Left lung (tissue), 10 donors: ENCODE results near the gene MSTN. TPM values are rescaled to one million over a fixed set of nuclear protein-coding genes. Genes with fewer than 3 reads are reported as not detected.

Experiments used
- ATAC-seq: fragments of 200-7000 bp; cut with Tn5 transposase; one replicate; pipeline ENCODE4 v1.9.1; 2020; ENCODE audit warnings: moderate library complexity
- DNase-seq, 4 donors: peaks; one replicate each; pipeline ENCODE4 v3.0.0-alpha.2; 2013 to 2020
- H3K27ac ChIP-seq, 2 donors: fragments of 200-600 bp; sonication (generic) in 1 of 2; one replicate each; pipeline versions ENCODE4 v1.5.0 to v1.8.0; 2020 to 2021
- H3K27me3 ChIP-seq, 2 donors: fragments of 200-600 bp; sonication (generic) in 1 of 2; one replicate each; pipeline versions ENCODE4 v1.5.0 to v1.8.0; 2020 to 2021
- H3K36me3 ChIP-seq, 2 donors: fragments of 200-600 bp; sonication (generic) in 1 of 2; one replicate each; pipeline versions ENCODE4 v1.5.0 to v1.8.0; 2020 to 2021
- H3K4me1 ChIP-seq, 2 donors: fragments of 200-600 bp; one replicate each; pipeline ENCODE4 v1.8.0; 2021
- H3K4me3 ChIP-seq, 2 donors: fragments of 200-600 bp; sonication (generic) in 1 of 2; one replicate each; pipeline versions ENCODE4 v1.5.0 to v1.8.0; 2020 to 2021; ENCODE audit warnings: mild to moderate bottlenecking in 1 of 2
- H3K9me3 ChIP-seq, 2 donors: fragments of 200-600 bp; sonication (generic) in 1 of 2; one replicate each; pipeline versions ENCODE4 v1.5.0 to v1.8.0; 2020 to 2021
- intact Hi-C, 2 donors: fragments of 100-400 bp; cut with DNase I; formaldehyde crosslinking; loops; one replicate each; pipeline versions ENCODE4 v1.11.2 to v1.14.2; 2022
- polyA plus RNA-seq, 6 donors: library from polyadenylated mRNA; unstranded; fragments of 120-200 nt; gene quantifications; one replicate each; pipeline ENCODE4 v1.2.1, GENCODE V29; 2013; ENCODE audit not compliant: insufficient read length in 6 of 6
- total RNA-seq, 2 donors: library from RNA; stranded (reverse); fragmentation: NEBNext Ultra II Directional; extraction: Animal tissue kit (Norgen Biotek cat#: 25700); gene quantifications; one replicate each; pipeline ENCODE4 v1.2.1, GENCODE V29; 2021
- TF ChIP-seq, protein P1 (sequence below), 2 donors: fragments of 200-600 bp; sonication (generic) in 1 of 2; IDR thresholded peaks; one replicate each; pipeline versions ENCODE4 v1.5.0 to v1.8.0; 2021; ENCODE audit warnings: antibody characterized with exemption in 2 of 2
- donor health status: DM: no; HTN: yes; CAD: no.
- donor health status: DM: no; HTN: no; CAD: no.

Gene MSTN
- total and polyA plus RNA-seq, 8 donors, result 0.12 to 1.4 (median 1.2) TPM; not detected in 1

DNA sequence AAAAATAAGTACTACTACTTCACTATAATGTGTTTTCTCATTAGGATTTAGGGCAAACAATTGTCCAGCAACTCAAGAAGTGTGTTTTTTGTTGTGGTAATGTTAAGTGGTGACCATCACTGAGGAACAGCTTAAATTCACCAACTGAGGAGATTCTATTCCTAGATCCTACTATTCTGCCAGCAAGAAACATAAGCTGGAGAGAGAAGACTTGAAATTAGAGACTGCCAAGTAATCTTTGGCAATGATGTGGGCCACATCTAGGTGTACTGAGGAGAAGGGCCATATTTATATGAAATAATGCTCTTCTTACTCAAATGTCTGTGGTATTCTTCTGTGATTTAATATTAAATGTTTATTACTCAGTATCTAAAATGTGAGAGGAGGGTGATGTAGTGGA lies 44.3 kb upstream of the MSTN start:
- ATAC-seq (no peak), DNase-seq (no peak)
- Histone ChIP-seq H3K9me3 (peaks cover 0 to 4% of the 10 kb centered on the region in 2 donors), H3K27me3 (no peaks in the 10 kb centered on the region), H3K27ac (no peak overlapping the region), H3K4me3 (no peak overlapping the region), H3K4me1 (no peaks in the 10 kb centered on the region), H3K36me3 (no peaks in the 10 kb centered on the region)
- intact Hi-C loops, result no loop called here
- TF ChIP-seq, protein P1, sequence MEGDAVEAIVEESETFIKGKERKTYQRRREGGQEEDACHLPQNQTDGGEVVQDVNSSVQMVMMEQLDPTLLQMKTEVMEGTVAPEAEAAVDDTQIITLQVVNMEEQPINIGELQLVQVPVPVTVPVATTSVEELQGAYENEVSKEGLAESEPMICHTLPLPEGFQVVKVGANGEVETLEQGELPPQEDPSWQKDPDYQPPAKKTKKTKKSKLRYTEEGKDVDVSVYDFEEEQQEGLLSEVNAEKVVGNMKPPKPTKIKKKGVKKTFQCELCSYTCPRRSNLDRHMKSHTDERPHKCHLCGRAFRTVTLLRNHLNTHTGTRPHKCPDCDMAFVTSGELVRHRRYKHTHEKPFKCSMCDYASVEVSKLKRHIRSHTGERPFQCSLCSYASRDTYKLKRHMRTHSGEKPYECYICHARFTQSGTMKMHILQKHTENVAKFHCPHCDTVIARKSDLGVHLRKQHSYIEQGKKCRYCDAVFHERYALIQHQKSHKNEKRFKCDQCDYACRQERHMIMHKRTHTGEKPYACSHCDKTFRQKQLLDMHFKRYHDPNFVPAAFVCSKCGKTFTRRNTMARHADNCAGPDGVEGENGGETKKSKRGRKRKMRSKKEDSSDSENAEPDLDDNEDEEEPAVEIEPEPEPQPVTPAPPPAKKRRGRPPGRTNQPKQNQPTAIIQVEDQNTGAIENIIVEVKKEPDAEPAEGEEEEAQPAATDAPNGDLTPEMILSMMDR (IDR thresholded peaks at IDR 0.05), result no peak

DNA sequence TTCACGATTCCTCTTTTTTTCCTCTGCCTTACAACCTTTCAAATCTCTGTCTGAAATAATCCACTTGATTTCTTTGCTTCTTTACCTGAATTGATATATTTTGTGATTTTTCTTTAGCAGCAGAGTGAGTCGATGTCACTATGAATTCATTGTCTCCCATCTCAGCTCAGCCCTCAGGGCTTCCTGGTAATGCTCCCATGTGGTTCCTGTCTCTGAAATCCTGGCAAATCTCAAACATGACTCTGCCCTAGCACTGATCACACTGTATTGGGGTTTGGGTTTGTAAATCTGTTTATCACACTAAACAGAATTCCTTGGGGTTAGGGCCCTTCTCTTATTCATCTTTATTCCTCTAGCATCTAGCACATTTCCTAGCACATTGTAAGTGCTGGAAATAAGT lies 43.0 kb upstream of the MSTN start:
- no peaks in the 10 kb centered on the region for H3K4me1 ChIP-seq
- TF ChIP-seq, protein P1 (IDR thresholded peaks at IDR 0.05), result no peak
- no peaks in the 10 kb centered on the region for H3K36me3 ChIP-seq
- H3K4me3 ChIP-seq, result no peak overlapping the region
- DNase-seq (no peak), ATAC-seq (no peak)
- intact Hi-C loops, result no loop called here
- peaks cover 0 to 7% of the 10 kb centered on the region in 2 donors for H3K9me3 ChIP-seq
- H3K27me3 ChIP-seq, result no peaks in the 10 kb centered on the region
- no peak overlapping the region for H3K27ac ChIP-seq

GRCh38 chr2:190103144-190103543 lies 40.6 kb upstream of the MSTN start:
- Histone ChIP-seq H3K4me1 (no peaks in the 10 kb centered on the region), H3K36me3 (no peaks in the 10 kb centered on the region), H3K4me3 (no peak overlapping the region), H3K9me3 (peaks cover 0 to 7% of the 10 kb centered on the region in 2 donors), H3K27me3 (no peaks in the 10 kb centered on the region), H3K27ac (no peak overlapping the region)
- ATAC-seq (no peak), DNase-seq (no peak)
- TF ChIP-seq, protein P1 (IDR thresholded peaks at IDR 0.05), result no peak
- intact Hi-C loops, result no loop called here

DNA sequence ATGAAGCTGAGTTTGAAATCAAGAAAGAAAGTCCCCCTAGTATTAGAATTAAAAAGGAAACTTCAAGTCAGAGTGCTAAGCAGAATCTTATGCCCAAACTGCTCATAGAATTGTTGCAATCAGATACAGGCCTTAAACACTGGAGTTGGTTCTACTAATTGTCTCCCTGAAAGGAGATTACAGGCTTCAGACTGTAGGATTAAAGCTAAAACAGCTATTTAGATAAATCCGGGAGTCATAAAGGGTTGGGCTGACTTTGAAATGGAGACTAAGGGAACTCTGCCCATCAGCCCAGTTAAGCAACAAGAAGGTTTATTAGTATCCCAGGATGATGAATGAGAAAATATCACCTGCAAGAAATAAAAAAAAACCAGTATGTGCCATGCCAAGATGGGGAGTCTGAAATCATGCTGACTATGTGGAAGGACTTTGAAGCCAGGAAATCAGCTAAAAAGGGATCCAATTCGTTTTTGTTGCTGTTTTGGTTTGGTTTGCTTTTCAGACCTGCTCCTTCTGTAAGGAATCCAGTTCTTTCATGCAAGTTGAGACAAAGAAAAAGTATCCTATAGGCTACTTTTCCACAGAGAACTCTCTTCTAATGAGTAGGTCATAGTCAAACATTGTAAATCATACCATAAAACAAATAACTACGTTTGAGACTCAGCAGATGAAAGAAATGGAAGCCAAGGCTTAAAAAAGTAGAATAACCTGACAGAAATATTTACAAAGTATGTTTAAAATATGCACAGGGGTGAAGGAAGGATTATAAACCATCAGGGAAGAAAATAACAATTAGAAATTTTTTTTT lies 37.6 kb upstream of the MSTN start:
- H3K27me3 ChIP-seq, result no peaks in the 10 kb centered on the region
- no peaks in the 10 kb centered on the region for H3K4me1 ChIP-seq
- H3K9me3 ChIP-seq, result peaks cover 0 to 7% of the 10 kb centered on the region in 2 donors
- no peaks in the 10 kb centered on the region for H3K36me3 ChIP-seq
- TF ChIP-seq, protein P1 (IDR thresholded peaks at IDR 0.05), result no peak
- no peak for ATAC-seq
- intact Hi-C loops, result loop anchor here in 1 of 2 donors (10.0 kb wide), 1 partner anchor 75 kb away; no protein-coding TSS in a partner anchor
- H3K4me3 ChIP-seq, result no peak overlapping the region
- DNase-seq, result no peak
- no peak overlapping the region for H3K27ac ChIP-seq

DNA sequence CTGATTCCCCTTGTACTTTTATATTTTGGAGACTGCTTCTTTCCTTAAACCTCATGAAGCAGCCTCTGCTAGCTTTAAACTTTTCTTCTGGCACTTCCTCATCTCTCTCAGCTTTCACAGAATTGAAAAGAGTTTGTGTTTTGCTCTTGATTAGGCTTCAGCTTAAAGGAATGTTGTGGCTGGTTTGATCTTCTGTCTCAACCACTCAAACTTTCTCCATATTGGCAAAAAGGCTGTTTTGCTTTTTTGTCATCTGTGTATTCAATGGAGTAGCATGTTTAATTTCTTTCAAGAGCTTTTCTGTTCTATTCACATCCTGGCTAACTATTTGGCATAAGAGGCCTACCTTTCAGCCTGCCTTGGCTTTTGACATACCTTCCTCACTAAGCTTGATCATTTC lies 36.3 kb upstream of the MSTN start:
- TF ChIP-seq, protein P1 (IDR thresholded peaks at IDR 0.05), result no peak
- DNase-seq (no peak), ATAC-seq (peak; percentile 47)
- Histone ChIP-seq H3K27ac (no peak overlapping the region), H3K27me3 (no peaks in the 10 kb centered on the region), H3K4me1 (no peaks in the 10 kb centered on the region), H3K9me3 (peaks cover 0 to 7% of the 10 kb centered on the region in 2 donors), H3K4me3 (no peak overlapping the region), H3K36me3 (no peaks in the 10 kb centered on the region)
- intact Hi-C loops, result loop anchor here in 1 of 2 donors (10.0 kb wide), 1 partner anchor 76 kb away; no protein-coding TSS in a partner anchor
